ENCODE measurements around the gene MRPS30. TPM values are rescaled to one million over a fixed set of nuclear protein-coding genes. Genes with fewer than 3 reads are reported as not detected.

MRPS30 gene
- total RNA-seq, 1 donor from 2014 or later: 87.4 TPM

DNA sequence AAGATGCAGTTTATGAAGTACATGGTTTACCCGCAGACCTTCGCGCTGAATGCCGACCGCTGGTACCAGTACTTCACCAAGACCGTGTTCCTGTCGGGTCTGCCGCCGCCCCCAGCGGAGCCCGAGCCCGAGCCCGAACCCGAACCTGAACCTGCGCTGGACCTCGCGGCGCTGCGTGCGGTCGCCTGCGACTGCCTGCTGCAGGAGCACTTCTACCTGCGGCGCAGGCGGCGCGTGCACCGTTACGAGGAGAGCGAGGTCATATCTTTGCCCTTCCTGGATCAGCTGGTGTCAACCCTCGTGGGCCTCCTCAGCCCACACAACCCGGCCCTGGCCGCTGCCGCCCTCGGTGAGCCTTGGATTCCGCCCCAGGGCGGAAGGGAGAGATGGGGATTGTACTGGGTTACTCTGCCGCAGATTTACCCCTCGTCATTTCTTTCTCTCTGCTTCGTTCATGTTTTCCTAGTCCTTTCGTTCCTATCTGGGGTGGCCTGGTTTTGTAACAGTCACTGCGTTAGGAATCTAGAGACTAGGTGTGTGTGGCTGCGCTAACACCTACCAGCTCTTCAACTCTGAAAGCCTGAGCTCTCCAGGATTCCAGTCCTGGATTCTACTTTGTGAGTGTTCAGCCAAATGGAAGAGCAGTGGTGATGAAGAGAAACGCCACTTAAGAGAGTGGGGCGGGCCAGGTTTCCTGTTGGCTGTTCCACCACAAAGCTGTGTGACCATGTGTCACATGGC, 638 bp downstream of the MRPS30 start:
- Histone ChIP-seq H3K9ac (peak overlapping the region; percentile 83), H3K79me2 (ENCODE audit: low read depth) (peaks cover 60% of the 10 kb centered on the region), H2AFZ (replicated peaks) (peak overlapping the region; percentile 77), H3K27ac (peak overlapping the region; percentile 71), H3K4me3 (peak overlapping the region; percentile 89), H3K27me3 (no peaks in the 10 kb centered on the region), H4K20me1 (ENCODE audit: low read depth) (peaks cover 14% of the 10 kb centered on the region), H3F3A (ENCODE audit: low read depth) (peaks cover 5% of the 10 kb centered on the region), H3K9me3 (ENCODE audit: low read depth) (no peaks in the 10 kb centered on the region), H3K4me1 (peaks cover 11% of the 10 kb centered on the region), H3K36me3 (peaks cover 19% of the 10 kb centered on the region), H3K4me2 (peak overlapping the region; percentile 98)
- TF ChIP-seq, protein P1, sequence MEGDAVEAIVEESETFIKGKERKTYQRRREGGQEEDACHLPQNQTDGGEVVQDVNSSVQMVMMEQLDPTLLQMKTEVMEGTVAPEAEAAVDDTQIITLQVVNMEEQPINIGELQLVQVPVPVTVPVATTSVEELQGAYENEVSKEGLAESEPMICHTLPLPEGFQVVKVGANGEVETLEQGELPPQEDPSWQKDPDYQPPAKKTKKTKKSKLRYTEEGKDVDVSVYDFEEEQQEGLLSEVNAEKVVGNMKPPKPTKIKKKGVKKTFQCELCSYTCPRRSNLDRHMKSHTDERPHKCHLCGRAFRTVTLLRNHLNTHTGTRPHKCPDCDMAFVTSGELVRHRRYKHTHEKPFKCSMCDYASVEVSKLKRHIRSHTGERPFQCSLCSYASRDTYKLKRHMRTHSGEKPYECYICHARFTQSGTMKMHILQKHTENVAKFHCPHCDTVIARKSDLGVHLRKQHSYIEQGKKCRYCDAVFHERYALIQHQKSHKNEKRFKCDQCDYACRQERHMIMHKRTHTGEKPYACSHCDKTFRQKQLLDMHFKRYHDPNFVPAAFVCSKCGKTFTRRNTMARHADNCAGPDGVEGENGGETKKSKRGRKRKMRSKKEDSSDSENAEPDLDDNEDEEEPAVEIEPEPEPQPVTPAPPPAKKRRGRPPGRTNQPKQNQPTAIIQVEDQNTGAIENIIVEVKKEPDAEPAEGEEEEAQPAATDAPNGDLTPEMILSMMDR (IDR thresholded peaks at IDR 0.05): no peak
- no peak for TF ChIP-seq EZH2phosphoT487 (IDR thresholded peaks at IDR 0.05)
- no peak for TF ChIP-seq EZH2 (IDR thresholded peaks at IDR 0.05)
- peak; percentile 79 for DNase-seq (ENCODE audit: low spot score)
- Mint-ChIP-seq H3K27ac (peak overlapping the region; percentile 92), H3K4me3 (peak overlapping the region; percentile 98), H3K9me3 (no peaks in the 10 kb centered on the region), H3K36me3 (peaks cover under 1% of the 10 kb centered on the region), H3K4me1 (peaks cover 21% of the 10 kb centered on the region), H3K27me3 (ENCODE audit: insufficient read depth, low read depth) (no peaks in the 10 kb centered on the region)

DNA sequence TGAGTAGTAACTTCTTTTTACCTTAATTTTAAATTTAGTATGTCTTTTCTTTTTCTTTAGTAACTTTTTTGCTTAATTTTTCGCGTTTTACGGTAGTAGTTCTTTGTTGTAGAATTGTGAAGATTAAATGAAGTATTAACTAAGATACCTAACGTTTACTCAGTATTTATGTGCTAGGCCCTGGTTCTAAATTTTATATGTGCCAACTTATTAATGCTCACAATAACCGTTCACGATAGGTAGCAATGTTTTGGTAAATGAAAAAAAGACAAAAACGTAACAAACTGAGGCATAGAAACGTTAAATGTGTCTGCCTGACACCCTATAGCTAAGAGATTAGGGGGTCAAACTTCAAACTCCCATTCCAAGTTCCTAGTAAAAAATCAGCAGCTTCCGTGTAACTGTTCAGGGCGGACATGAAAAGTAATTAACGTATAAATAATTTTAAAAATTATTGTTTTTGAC, 1.2 kb downstream of the MRPS30 start:
- TF ChIP-seq, protein P1 (IDR thresholded peaks at IDR 0.05): no peak
- no peak for TF ChIP-seq EZH2 (IDR thresholded peaks at IDR 0.05)
- no peak for TF ChIP-seq EZH2phosphoT487 (IDR thresholded peaks at IDR 0.05)
- Histone ChIP-seq H2AFZ (replicated peaks) (no peak overlapping the region), H3K27me3 (no peaks in the 10 kb centered on the region), H3K9me3 (ENCODE audit: low read depth) (no peaks in the 10 kb centered on the region), H4K20me1 (ENCODE audit: low read depth) (peaks cover 14% of the 10 kb centered on the region), H3K9ac (peak overlapping the region; percentile 83), H3K79me2 (ENCODE audit: low read depth) (peaks cover 60% of the 10 kb centered on the region), H3K36me3 (peaks cover 25% of the 10 kb centered on the region), H3K4me3 (peak overlapping the region; percentile 89), H3F3A (ENCODE audit: low read depth) (peaks cover 5% of the 10 kb centered on the region), H3K4me2 (peak overlapping the region; percentile 98), H3K4me1 (peaks cover 11% of the 10 kb centered on the region), H3K27ac (no peak overlapping the region)
- Mint-ChIP-seq H3K9me3 (no peaks in the 10 kb centered on the region), H3K4me1 (peaks cover 21% of the 10 kb centered on the region), H3K27me3 (ENCODE audit: insufficient read depth, low read depth) (no peaks in the 10 kb centered on the region), H3K27ac (peak overlapping the region; percentile 36), H3K4me3 (peak overlapping the region; percentile 98), H3K36me3 (peaks cover 5% of the 10 kb centered on the region)
- no peak for DNase-seq (ENCODE audit: low spot score)

DNA sequence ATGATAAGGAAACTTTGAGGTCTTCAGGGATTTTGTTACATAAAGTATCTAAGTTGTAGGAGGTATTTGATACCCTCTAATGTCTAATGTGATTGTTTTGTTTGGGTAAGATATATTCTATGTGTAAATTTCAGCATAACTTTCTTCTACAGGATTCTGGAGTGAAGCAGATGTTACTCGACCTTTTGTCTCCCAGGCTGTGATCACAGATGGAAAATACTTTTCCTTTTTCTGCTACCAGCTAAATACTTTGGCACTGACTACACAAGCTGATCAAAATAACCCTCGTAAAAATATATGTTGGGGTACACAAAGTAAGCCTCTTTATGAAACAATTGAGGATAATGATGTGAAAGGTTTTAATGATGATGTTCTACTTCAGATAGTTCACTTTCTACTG, 6.0 kb downstream of the MRPS30 start:
- no peak overlapping the region for H3K27ac ChIP-seq
- no peak overlapping the region for H2AFZ ChIP-seq (replicated peaks)
- H3F3A ChIP-seq (ENCODE audit: low read depth): peaks cover under 1% of the 10 kb centered on the region
- H3K27ac Mint-ChIP-seq: no peak overlapping the region
- no peaks in the 10 kb centered on the region for H3K9me3 ChIP-seq (ENCODE audit: low read depth)
- no peak for DNase-seq (ENCODE audit: low spot score)
- peaks cover 44% of the 10 kb centered on the region for H3K79me2 ChIP-seq (ENCODE audit: low read depth)
- no peaks in the 10 kb centered on the region for H3K27me3 ChIP-seq
- H3K27me3 Mint-ChIP-seq (ENCODE audit: insufficient read depth, low read depth): no peaks in the 10 kb centered on the region
- no peak overlapping the region for H3K4me2 ChIP-seq
- peaks cover 32% of the 10 kb centered on the region for H3K36me3 ChIP-seq
- TF ChIP-seq, protein P1 (IDR thresholded peaks at IDR 0.05): no peak
- no peak for TF ChIP-seq EZH2 (IDR thresholded peaks at IDR 0.05)
- no peak for TF ChIP-seq EZH2phosphoT487 (IDR thresholded peaks at IDR 0.05)
- H3K36me3 Mint-ChIP-seq: peaks cover 10% of the 10 kb centered on the region
- H4K20me1 ChIP-seq (ENCODE audit: low read depth): peaks cover 12% of the 10 kb centered on the region
- no peak overlapping the region for H3K9ac ChIP-seq
- peaks cover 11% of the 10 kb centered on the region for H3K4me1 ChIP-seq
- H3K4me3 Mint-ChIP-seq: no peak overlapping the region
- no peaks in the 10 kb centered on the region for H3K9me3 Mint-ChIP-seq
- H3K4me1 Mint-ChIP-seq: peaks cover 20% of the 10 kb centered on the region
- H3K4me3 ChIP-seq: no peak overlapping the region
